ENCODE results near the gene NSD2.

- TF ChIP-seq CTCF (IDR thresholded peaks at IDR 0.05) (no peak), POLR2A (IDR thresholded peaks at IDR 0.05) (no peak)
Measured at GRCh38 chr4:1898681-1899080, 27.5 kb downstream of the NSD2 start.
